Endothelial cell of umbilical vein (primary cell): ENCODE data around the gene PTPRD. TPM values are rescaled to one million over a fixed set of nuclear protein-coding genes. Genes with fewer than 3 reads are reported as not detected.

ENCODE experiments used
- BruUV-seq: library from RNA; stranded (reverse); fragments of 400-500 nt; replicated peaks from 2 replicates; lab custom pipeline; 2021; lab: Mats Ljungman, UMichigan
- CTCF ChIA-PET: fragments of 300-600, 350-600 bp; sonication (Branson Sonifier 250); formaldehyde crosslinking; loops from one replicate; lab custom pipeline; 2021; ENCODE audit warnings: antibody characterized with exemption, inconsistent platforms; lab: Charles Lee
- POLR2A ChIA-PET: fragments of 300-600, 350-600 bp; sonication (Branson Sonifier 250); formaldehyde crosslinking; loops from one replicate; lab custom pipeline; 2021; ENCODE audit warnings: antibody characterized with exemption, inconsistent platforms; lab: Charles Lee
- DNase-seq: peaks from one replicate; pipeline ENCODE4 v3.0.0-alpha.2; 2011; ENCODE audit warnings: low read depth, low spot score
- FAIRE-seq: peaks from 2 replicates; lab custom pipeline; 2011; peaks lifted over from hg19 to GRCh38; lab: Jason Lieb, UNC
- H2AFZ ChIP-seq: 2 replicates; pipeline ENCODE4 v1.6.0; 2012; ENCODE audit warnings: low read depth, low read length, control low read depth, inconsistent platforms
- H3K27ac ChIP-seq: 2 replicates; pipeline ENCODE4 v1.5.1; 2011; ENCODE audit warnings: low read depth, mild to moderate bottlenecking, control low read depth, low read length, moderate library complexity; ENCODE audit not compliant: insufficient read depth
- H3K27me3 ChIP-seq, 2 experiments: 2 replicates each; pipeline versions ENCODE4 v1.6.0 to v1.6.1; 2011; ENCODE audit warnings: low read length in 2 of 2, mixed read lengths in 1 of 2; ENCODE audit not compliant: control insufficient read depth in 2 of 2, insufficient read depth in 2 of 2
- H3K36me3 ChIP-seq, 2 experiments: 2 replicates in 1 of 2; 3 replicates in 1 of 2; pipeline ENCODE4 v1.5.1; 2011; ENCODE audit warnings: low read length in 2 of 2, mild to moderate bottlenecking in 1 of 2, moderate library complexity in 1 of 2; ENCODE audit not compliant: control insufficient read depth in 2 of 2, insufficient read depth in 2 of 2; ENCODE audit errors: extremely low read depth in 1 of 2
- H3K4me1 ChIP-seq: 3 replicates; pipeline ENCODE4 v1.5.1; 2011; ENCODE audit warnings: mild to moderate bottlenecking, low read length; ENCODE audit not compliant: control insufficient read depth, insufficient read depth; ENCODE audit errors: extremely low read depth
- H3K4me2 ChIP-seq: 2 replicates; pipeline ENCODE4 v1.6.1; 2011; ENCODE audit warnings: low read length, control low read depth, mixed read lengths; ENCODE audit not compliant: insufficient read depth
- H3K4me3 ChIP-seq, 3 experiments: fragments of 200-600 bp in 1 of 3; sonication (generic), shearing (Covaris generic) in 1 of 3; replicated peaks in 1 of 3; 2 replicates each; pipeline ENCODE4 v1.5.1; 2011 to 2016; ENCODE audit warnings: control low read depth in 3 of 3, low read length in 3 of 3, mild to moderate bottlenecking in 2 of 3, inconsistent platforms in 1 of 3, low read depth in 1 of 3, moderate library complexity in 1 of 3; ENCODE audit not compliant: insufficient read depth in 1 of 3
- H3K79me2 ChIP-seq: 2 replicates; pipeline ENCODE4 v1.6.0; 2012; ENCODE audit warnings: low read length, inconsistent platforms; ENCODE audit not compliant: control insufficient read depth, insufficient read depth
- H3K9ac ChIP-seq: replicated peaks from 2 replicates; pipeline ENCODE3; 2011; ENCODE audit warnings: low read length, control low read depth; ENCODE audit not compliant: insufficient read depth; ENCODE audit errors: extremely low read depth
- H3K9me1 ChIP-seq: replicated peaks from 3 replicates; pipeline ENCODE4 v1.6.0; 2011; ENCODE audit warnings: mild to moderate bottlenecking, low read length; ENCODE audit not compliant: control insufficient read depth, insufficient read depth; ENCODE audit errors: extremely low read depth
- H3K9me3 ChIP-seq: replicated peaks from 2 replicates; pipeline ENCODE4 v1.5.1; 2012; ENCODE audit warnings: low read length, inconsistent platforms; ENCODE audit not compliant: control insufficient read depth, insufficient read depth
- H4K20me1 ChIP-seq: replicated peaks from 2 replicates; pipeline ENCODE3; 2011; ENCODE audit warnings: mild to moderate bottlenecking, low read length; ENCODE audit not compliant: control insufficient read depth, insufficient read depth; ENCODE audit errors: extremely low read depth
- CTCF ChIP-seq, 2 donors: IDR thresholded peaks; 1 replicate in 1 of 2; 2 replicates in 1 of 2; pipeline ENCODE4 v1.5.1; 2011; ENCODE audit warnings: low read length in 2 of 2, mild to moderate bottlenecking in 2 of 2, moderate library complexity in 2 of 2, control low read depth in 1 of 2, inconsistent platforms in 1 of 2, low read depth in 1 of 2; ENCODE audit not compliant: insufficient read depth in 1 of 2; ENCODE audit errors: extremely low read depth in 1 of 2
- EZH2 ChIP-seq: IDR thresholded peaks from 2 replicates; pipeline ENCODE4 v1.6.1; 2012; ENCODE audit warnings: borderline replicate concordance, low read depth, mild to moderate bottlenecking, moderate library complexity, low read length, inconsistent platforms; ENCODE audit not compliant: severe bottlenecking
- FOS ChIP-seq: IDR thresholded peaks from 2 replicates; pipeline ENCODE4 v1.6.1; 2011; ENCODE audit warnings: mild to moderate bottlenecking, low read length, moderate library complexity, borderline replicate concordance; ENCODE audit not compliant: insufficient read depth
- GATA2 ChIP-seq: IDR thresholded peaks from 2 replicates; pipeline ENCODE4 v1.7.0; 2011; ENCODE audit warnings: low read depth, mild to moderate bottlenecking, moderate library complexity, mixed read lengths, low read length; ENCODE audit not compliant: insufficient read length, insufficient read depth
- JUN ChIP-seq: IDR thresholded peaks from 2 replicates; pipeline ENCODE4 v1.6.1; 2011; ENCODE audit warnings: borderline replicate concordance, low read depth; ENCODE audit not compliant: insufficient read length, insufficient read depth
- MAX ChIP-seq: IDR thresholded peaks from 2 replicates; pipeline ENCODE4 v1.6.1; 2011; ENCODE audit not compliant: insufficient read depth, insufficient read length
- MYC ChIP-seq: IDR thresholded peaks from one replicate; pipeline ENCODE4 v1.6.1; 2011; ENCODE audit warnings: mild to moderate bottlenecking, low read depth, low read length
- POLR2A ChIP-seq: IDR thresholded peaks from 2 replicates; pipeline ENCODE4 v1.6.1; 2012; ENCODE audit warnings: low read depth, mild to moderate bottlenecking, control low read depth, low read length
- POLR2AphosphoS5 ChIP-seq: IDR thresholded peaks from 2 replicates; pipeline ENCODE4 v1.6.1; 2012; ENCODE audit warnings: low read depth, mild to moderate bottlenecking, control low read depth, low read length, moderate library complexity; ENCODE audit not compliant: insufficient read depth
- dilution Hi-C: fragments of 300-500 bp; cut with MboI; formaldehyde crosslinking; loops from one replicate; pipeline ENCODE4 v1.15.0; 2019; ENCODE audit warnings: low sequenced_read_pairs; ENCODE audit not compliant: extremely low pct_ligation_motif_present
- intact Hi-C: fragments of 100-400 bp; cut with micrococcal nuclease; formaldehyde crosslinking; loops from one replicate; pipeline ENCODE4 v1.10.0; 2022
- polyA plus RNA-seq, 4 experiments: library from polyadenylated mRNA; depleted of rRNA in 3 of 4; stranded (reverse) in 3 of 4; unstranded in 1 of 4; fragments of >200 nt; gene quantifications; 2 replicates each; pipeline versions ENCODE4 v1.2.1 to v1.2.3, GENCODE V29; 2011 to 2012; ENCODE audit warnings: missing spikeins in 1 of 4
- total RNA-seq: library from RNA; stranded (reverse); gene quantifications from 2 replicates; pipeline ENCODE4 v1.2.3, GENCODE V29; 2021

Gene PTPRD
- total and polyA plus RNA-seq, 2 donors (not counting 3 experiments of a cell fraction or from before 2014, with no cell fraction given) = 5.5 to 5.7 TPM

- Histone ChIP-seq H3K9ac (no peak overlapping the region), H3K9me3 (no peaks in the 10 kb centered on the region), H3K36me3 (no peaks in the 10 kb centered on the region), H3K79me2 (no peaks in the 10 kb centered on the region), H3K4me3 (no peak overlapping the region), H4K20me1 (no peaks in the 10 kb centered on the region), H3K4me2 (no peak overlapping the region), H3K4me1 (no peaks in the 10 kb centered on the region), H3K27ac (no peak overlapping the region), H3K27me3 (no peaks in the 10 kb centered on the region), H2AFZ (no peak overlapping the region), H3K9me1 (no peaks in the 10 kb centered on the region)
- TF ChIP-seq CTCF (IDR thresholded peaks at IDR 0.05; ENCODE audit: extremely low read depth in 1 of 2, insufficient read depth in 1 of 2, low read depth in 1 of 2, low read length in 2 of 2) (no peak), EZH2 (no peak), JUN (no peak), POLR2AphosphoS5 (no peak), MYC (no peak), GATA2 (no peak), MAX (no peak), POLR2A (no peak), FOS (no peak)
- dilution Hi-C loops = no loop called here
- POLR2A ChIA-PET = no interaction called here
- CTCF ChIA-PET = no interaction called here
- no TSS peak for BruUV-seq
- FAIRE-seq = no peak
- intact Hi-C loops = no loop called here
- no peak for DNase-seq
These were observed 2120.1 kb downstream of the PTPRD start for GRCh38 chr9:8492679-8493078.
